Immature natural killer cell (primary cell): Measurements from ENCODE around the gene ADRM1. TPM values are rescaled to one million over a fixed set of nuclear protein-coding genes. Genes with fewer than 3 reads are reported as not detected.
A peak's percentile ranks its signal among the peaks of the same experiment; 100 is the strongest.

Experiments
- DNase-seq, 3 donors: peaks; one replicate each; pipeline ENCODE4 v3.0.0; 2022; ENCODE audit warnings: mixed read lengths in 1 of 3
- H3K27ac Mint-ChIP-seq, 6 donors: one replicate each; pipeline ENCODE4 v1.8.0; 2020; ENCODE audit warnings: mixed read lengths in 6 of 6, mild to moderate bottlenecking in 5 of 6, inconsistent platforms in 4 of 6, moderate library complexity in 3 of 6
- H3K27me3 Mint-ChIP-seq, 3 donors: one replicate each; pipeline ENCODE4 v1.8.0; 2020 to 2021; ENCODE audit warnings: low read depth in 3 of 3, mild to moderate bottlenecking in 3 of 3, mixed read lengths in 3 of 3, moderate library complexity in 3 of 3, inconsistent platforms in 1 of 3
- H3K36me3 Mint-ChIP-seq, 3 donors: one replicate each; pipeline ENCODE4 v1.8.0; 2020; ENCODE audit warnings: mixed read lengths in 3 of 3, inconsistent platforms in 2 of 3, mild to moderate bottlenecking in 2 of 3
- H3K4me1 Mint-ChIP-seq, 2 donors: one replicate each; pipeline ENCODE4 v1.8.0; 2020; ENCODE audit warnings: inconsistent platforms in 2 of 2, mild to moderate bottlenecking in 2 of 2, mixed read lengths in 2 of 2, moderate library complexity in 1 of 2
- H3K4me3 Mint-ChIP-seq, 5 donors: one replicate each; pipeline ENCODE4 v1.8.0; 2020; ENCODE audit warnings: mild to moderate bottlenecking in 5 of 5, mixed read lengths in 5 of 5, inconsistent platforms in 3 of 5, moderate library complexity in 3 of 5
- H3K9me3 Mint-ChIP-seq, 6 donors: one replicate each; pipeline ENCODE4 v1.8.0; 2020; ENCODE audit warnings: mild to moderate bottlenecking in 6 of 6, mixed read lengths in 6 of 6, inconsistent platforms in 4 of 6, moderate library complexity in 3 of 6
- polyA plus RNA-seq, 3 donors: library from polyadenylated mRNA; unstranded; fragments of 300-500 nt; fragmentation: Illumina TruSeq; gene quantifications; one replicate each; pipeline ENCODE4 v1.2.3, GENCODE V29; 2021

Gene ADRM1
- polyA plus RNA-seq, 3 donors from 2014 or later, result 97.2 to 132 (median 108) TPM

DNA sequence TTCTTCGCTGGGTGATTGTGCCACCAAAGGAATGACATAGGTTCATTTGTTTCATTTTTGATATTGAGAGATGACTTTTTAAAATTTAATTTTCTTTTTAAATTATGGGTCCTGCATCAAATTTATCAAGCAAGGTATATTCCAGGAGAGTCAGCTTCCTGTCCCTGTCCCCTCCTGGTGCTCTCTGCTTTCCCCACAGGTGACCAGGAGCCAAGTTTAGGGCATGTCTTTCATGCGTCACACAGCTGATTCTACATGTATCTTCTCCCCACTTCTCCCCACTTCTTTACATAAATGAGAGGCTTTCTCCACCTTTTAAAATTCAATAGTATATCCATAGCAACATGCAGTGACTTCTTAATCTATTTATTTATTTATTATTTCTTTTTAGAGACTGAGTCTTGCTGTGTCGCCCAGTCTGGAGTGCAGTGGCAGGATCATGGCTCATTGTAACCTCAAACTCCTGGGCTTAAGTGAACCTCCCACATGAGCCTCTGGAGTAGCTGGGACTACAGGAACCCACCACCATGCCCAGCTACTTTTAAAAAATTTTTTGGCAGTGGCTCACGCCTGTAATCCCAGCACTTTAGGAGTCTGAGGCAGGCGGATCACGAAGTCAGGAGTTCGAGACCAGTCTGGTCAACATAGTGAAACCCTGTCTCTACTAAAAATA is 34.4 kb upstream of the ADRM1 start:
- peaks cover 0 to 2% (median 0%) of the 10 kb centered on the region in 3 donors for H3K27me3 Mint-ChIP-seq
- no peak for DNase-seq
- H3K4me1 Mint-ChIP-seq, result peaks cover 0 to 3% of the 10 kb centered on the region in 2 donors
- peak overlapping the region in 1 of 6 donors; percentile 71 for H3K27ac Mint-ChIP-seq
- no peaks in the 10 kb centered on the region for H3K9me3 Mint-ChIP-seq
- no peak overlapping the region for H3K4me3 Mint-ChIP-seq
- H3K36me3 Mint-ChIP-seq, result peaks cover 10 to 20% (median 10%) of the 10 kb centered on the region in 3 donors

DNA sequence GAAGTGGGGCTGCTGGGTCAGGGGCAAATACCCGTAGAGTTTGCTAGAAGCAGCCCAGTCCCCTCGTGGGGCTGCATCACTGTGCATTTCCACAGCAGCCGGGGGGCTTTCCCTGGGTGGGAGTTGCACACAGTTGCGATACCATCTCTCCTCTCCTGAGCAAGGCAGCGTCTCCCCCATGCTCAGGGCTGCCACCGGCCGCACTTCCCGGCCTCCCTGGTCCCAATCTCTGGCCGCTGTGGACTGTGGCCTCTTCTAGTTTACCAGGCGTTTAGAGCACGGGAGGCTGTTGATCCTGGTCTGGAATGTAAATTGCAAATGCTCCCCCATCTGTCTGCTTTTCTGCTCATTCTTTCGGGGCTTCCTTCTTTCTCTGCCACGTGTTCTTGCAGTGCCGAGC is 33.4 kb upstream of the ADRM1 start:
- no peak overlapping the region for H3K4me3 Mint-ChIP-seq
- H3K4me1 Mint-ChIP-seq, result peaks cover 0 to 3% of the 10 kb centered on the region in 2 donors
- H3K27me3 Mint-ChIP-seq, result peaks cover 0 to 3% (median 0%) of the 10 kb centered on the region in 3 donors
- peaks cover 10 to 30% (median 10%) of the 10 kb centered on the region in 3 donors for H3K36me3 Mint-ChIP-seq
- no peak for DNase-seq
- H3K27ac Mint-ChIP-seq, result no peak overlapping the region
- H3K9me3 Mint-ChIP-seq, result no peaks in the 10 kb centered on the region

DNA sequence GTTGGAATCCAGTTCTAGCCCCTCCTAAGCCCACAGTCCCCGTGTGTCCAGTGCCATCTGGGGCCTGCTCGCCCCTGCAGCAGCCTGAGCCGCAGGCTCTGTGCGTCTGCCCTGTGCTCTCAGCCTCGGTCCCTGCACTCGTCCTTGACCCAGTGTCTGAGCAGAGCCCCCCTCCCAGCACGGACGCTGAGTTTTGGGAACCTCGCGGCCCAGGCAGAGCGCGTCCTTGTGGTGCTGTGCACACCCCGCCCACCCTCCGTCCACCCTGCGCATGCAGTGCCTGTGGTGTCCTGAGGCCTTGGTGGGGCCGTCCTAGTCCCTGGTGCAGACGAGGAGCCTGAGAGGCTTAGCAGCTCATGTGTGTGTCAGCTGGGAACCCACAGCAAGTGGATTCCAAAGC is 32.9 kb upstream of the ADRM1 start:
- Mint-ChIP-seq H3K4me1 (peaks cover 0 to 2% of the 10 kb centered on the region in 2 donors), H3K36me3 (peaks cover 5 to 31% (median 6%) of the 10 kb centered on the region in 3 donors), H3K27me3 (peaks cover 0 to 3% (median 0%) of the 10 kb centered on the region in 3 donors), H3K4me3 (no peak overlapping the region), H3K9me3 (no peaks in the 10 kb centered on the region), H3K27ac (no peak overlapping the region)
- no peak for DNase-seq

DNA sequence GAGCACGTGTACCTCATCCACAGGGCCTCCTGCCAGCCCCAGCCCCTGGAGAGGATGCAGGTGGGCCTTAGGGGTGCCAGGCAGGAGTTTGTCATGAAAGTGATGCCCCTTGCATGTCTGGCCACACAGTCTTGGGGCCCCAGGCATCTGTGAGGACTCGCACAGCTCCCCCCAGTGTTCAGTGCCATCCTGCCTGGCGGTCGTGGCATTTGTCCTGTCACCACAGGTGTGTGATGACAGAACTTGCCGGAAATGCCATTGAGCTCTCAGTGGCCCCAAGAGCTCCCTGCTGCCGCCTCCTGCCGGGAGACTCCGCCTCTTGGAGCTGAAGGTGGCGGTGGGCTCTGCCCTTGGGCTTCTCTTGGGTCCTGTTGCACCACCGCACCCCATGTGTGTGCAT is 30.6 kb upstream of the ADRM1 start:
- no peak overlapping the region for H3K4me3 Mint-ChIP-seq
- peaks cover 0 to 3% (median 2%) of the 10 kb centered on the region in 3 donors for H3K27me3 Mint-ChIP-seq
- H3K27ac Mint-ChIP-seq, result peak overlapping the region in 1 of 6 donors; percentile 22
- no peaks in the 10 kb centered on the region for H3K9me3 Mint-ChIP-seq
- peaks cover 0 to 20% (median 4%) of the 10 kb centered on the region in 3 donors for H3K36me3 Mint-ChIP-seq
- peaks cover 0 to 2% of the 10 kb centered on the region in 2 donors for H3K4me1 Mint-ChIP-seq
- no peak for DNase-seq

DNA sequence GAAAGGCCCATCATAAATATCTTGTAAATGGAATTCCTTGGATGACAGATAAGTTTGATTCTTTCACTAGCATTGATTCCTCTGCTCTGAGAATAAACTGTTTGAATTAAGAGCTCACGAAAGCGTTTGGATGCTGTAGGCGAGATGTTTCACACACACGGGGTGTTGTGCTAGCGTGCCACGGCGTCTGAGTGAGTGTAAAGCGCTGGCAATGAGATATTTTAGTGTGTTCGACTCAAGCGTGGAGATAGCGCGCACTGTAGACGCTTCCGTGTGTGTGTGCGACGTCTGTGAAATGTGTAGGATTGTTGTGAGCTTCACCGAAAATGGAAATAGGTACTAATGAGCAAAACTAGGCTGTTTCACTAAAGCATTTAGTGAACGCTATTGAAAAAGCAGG is 29.4 kb upstream of the ADRM1 start:
- peak overlapping the region in 1 of 6 donors; percentile 56 for H3K27ac Mint-ChIP-seq
- no peak overlapping the region for H3K4me3 Mint-ChIP-seq
- no peaks in the 10 kb centered on the region for H3K4me1 Mint-ChIP-seq
- peaks cover 0 to 21% (median 4%) of the 10 kb centered on the region in 3 donors for H3K36me3 Mint-ChIP-seq
- H3K27me3 Mint-ChIP-seq, result peaks cover 0 to 3% (median 3%) of the 10 kb centered on the region in 3 donors
- DNase-seq, result no peak
- H3K9me3 Mint-ChIP-seq, result no peaks in the 10 kb centered on the region

DNA sequence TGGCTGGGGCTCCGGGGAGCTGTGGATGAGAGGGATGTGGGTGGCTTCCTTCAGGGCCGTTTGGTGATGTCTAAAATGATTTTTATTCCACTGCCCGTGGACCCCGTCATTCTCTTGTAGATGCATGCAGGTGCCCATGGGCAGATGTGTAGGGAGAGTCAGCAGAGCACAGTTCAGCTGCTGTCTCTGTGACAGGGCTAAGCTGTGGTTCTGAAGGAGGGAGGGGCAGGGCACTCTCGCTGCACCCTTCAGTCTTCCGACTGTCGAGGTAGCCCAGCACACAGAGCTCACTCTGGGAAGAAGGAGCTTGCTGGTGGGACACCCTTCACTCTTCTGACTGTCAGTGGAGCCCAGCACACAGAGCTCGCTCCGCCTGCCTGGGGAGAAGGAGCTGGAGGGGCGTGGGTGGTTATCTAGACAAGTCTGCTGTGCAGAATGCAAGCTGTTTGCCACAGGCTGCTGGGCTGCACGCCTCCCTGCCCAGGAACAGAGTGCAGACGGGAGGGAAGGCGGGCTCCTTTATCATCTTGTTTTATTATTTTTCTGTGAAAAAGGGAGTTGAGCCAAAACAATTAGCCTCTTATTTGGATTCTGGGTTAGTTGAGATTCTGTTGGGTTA is 28.4 kb upstream of the ADRM1 start:
- Mint-ChIP-seq H3K4me3 (no peak overlapping the region), H3K36me3 (peaks cover 4 to 26% (median 5%) of the 10 kb centered on the region in 3 donors), H3K9me3 (no peaks in the 10 kb centered on the region), H3K27ac (peak overlapping the region in 2 of 6 donors; percentile 28 to 68), H3K27me3 (peaks cover 0 to 3% (median 3%) of the 10 kb centered on the region in 3 donors), H3K4me1 (no peaks in the 10 kb centered on the region)
- DNase-seq, result no peak

DNA sequence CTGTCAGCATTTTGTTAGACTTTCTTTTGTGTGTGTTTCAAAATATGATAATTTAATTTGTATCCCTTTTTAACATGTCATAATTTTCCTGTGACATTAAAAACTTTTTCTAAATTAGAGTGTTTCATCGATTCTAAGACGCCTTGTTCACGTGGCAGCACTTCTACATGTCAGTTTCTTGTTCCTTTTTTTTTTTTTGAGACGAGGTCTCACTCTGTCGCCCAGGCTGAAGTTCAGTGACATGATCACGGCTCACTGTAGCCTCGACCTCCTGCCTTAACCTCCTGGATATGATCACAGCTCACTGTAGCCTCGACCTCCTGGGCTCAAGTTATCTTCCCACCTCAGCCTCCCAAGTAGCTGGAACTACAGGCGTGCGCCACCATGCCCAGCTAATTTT is 27.6 kb upstream of the ADRM1 start:
- no peak for DNase-seq
- Mint-ChIP-seq H3K27me3 (peaks cover 0 to 3% (median 3%) of the 10 kb centered on the region in 3 donors), H3K9me3 (no peaks in the 10 kb centered on the region), H3K4me1 (no peaks in the 10 kb centered on the region), H3K36me3 (peaks cover 4 to 31% (median 5%) of the 10 kb centered on the region in 3 donors), H3K4me3 (no peak overlapping the region), H3K27ac (peak overlapping the region in 1 of 6 donors; percentile 67)

DNA sequence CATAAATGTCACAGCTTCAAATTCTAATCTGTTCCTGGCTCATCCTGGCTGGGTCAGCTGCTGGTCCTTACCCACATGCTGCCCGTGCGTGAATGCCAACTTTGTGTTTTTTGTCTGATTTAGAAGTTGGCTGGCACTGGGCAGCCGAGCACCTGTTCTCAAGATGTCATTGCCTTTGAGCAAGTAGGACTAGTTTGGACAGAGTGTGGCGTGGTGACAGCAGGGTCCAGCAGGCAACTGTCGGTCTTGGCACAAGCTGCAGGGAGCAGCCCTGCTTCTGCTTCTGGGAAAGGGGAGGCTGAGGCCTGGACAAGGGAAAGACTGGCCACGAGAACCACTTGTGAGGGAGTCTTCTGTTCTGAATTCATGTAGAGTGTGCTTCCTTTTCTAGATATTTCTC is 26.4 kb upstream of the ADRM1 start:
- H3K4me3 Mint-ChIP-seq, result no peak overlapping the region
- H3K27me3 Mint-ChIP-seq, result peaks cover 0 to 3% (median 3%) of the 10 kb centered on the region in 3 donors
- no peaks in the 10 kb centered on the region for H3K4me1 Mint-ChIP-seq
- peaks cover 7 to 41% (median 9%) of the 10 kb centered on the region in 3 donors for H3K36me3 Mint-ChIP-seq
- no peak for DNase-seq
- no peak overlapping the region for H3K27ac Mint-ChIP-seq
- H3K9me3 Mint-ChIP-seq, result no peaks in the 10 kb centered on the region

DNA sequence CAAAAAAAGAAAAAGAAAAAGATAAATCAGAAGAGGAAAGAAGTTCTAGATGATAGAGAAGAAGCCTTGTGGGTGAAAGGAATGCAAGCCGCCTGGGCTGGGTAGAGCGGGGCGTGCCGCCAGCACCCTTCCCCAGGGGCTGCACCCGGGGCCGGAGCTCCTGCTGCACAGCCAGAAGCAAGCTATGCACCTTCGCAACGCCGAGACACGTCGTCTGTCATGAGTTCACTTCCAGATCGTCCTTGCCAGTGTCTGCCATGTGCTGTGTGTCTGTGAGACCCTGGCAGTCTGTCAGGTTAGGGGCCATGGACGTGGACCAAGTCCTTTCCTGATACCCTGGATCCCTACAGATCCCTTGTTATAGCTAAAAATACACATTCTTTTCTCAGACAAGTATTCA is 25.5 kb upstream of the ADRM1 start:
- Mint-ChIP-seq H3K4me1 (no peaks in the 10 kb centered on the region), H3K9me3 (no peaks in the 10 kb centered on the region), H3K4me3 (no peak overlapping the region), H3K36me3 (peaks cover 14 to 49% (median 15%) of the 10 kb centered on the region in 3 donors), H3K27me3 (peaks cover 0 to 6% (median 3%) of the 10 kb centered on the region in 3 donors), H3K27ac (peak overlapping the region in 1 of 6 donors; percentile 35)
- DNase-seq, result no peak

DNA sequence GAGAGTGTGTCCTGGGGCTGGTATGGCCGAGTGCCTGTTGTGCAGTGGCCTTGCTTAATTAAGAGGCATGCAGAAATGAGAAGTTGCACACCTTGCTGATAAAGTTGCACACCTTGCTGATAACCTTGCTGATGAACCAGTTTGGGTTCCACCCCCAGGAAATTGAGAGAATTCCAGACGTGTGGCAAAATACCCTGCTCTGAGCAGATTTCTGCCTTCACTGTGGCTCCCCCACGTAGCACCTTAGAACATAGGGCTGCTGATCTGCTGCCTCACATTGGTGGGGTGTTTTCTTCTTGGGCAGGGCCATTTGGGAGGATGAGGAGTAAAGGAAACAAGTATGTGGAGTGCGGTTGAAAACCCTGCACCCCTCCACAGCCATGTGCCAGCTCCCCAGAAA is 22.5 kb upstream of the ADRM1 start:
- H3K4me3 Mint-ChIP-seq, result no peak overlapping the region
- H3K36me3 Mint-ChIP-seq, result peaks cover 14 to 52% (median 24%) of the 10 kb centered on the region in 3 donors
- H3K9me3 Mint-ChIP-seq, result no peaks in the 10 kb centered on the region
- DNase-seq, result no peak
- H3K27me3 Mint-ChIP-seq, result peaks cover 0 to 4% (median 3%) of the 10 kb centered on the region in 3 donors
- H3K27ac Mint-ChIP-seq, result no peak overlapping the region
- H3K4me1 Mint-ChIP-seq, result peaks cover 0 to 2% of the 10 kb centered on the region in 2 donors

DNA sequence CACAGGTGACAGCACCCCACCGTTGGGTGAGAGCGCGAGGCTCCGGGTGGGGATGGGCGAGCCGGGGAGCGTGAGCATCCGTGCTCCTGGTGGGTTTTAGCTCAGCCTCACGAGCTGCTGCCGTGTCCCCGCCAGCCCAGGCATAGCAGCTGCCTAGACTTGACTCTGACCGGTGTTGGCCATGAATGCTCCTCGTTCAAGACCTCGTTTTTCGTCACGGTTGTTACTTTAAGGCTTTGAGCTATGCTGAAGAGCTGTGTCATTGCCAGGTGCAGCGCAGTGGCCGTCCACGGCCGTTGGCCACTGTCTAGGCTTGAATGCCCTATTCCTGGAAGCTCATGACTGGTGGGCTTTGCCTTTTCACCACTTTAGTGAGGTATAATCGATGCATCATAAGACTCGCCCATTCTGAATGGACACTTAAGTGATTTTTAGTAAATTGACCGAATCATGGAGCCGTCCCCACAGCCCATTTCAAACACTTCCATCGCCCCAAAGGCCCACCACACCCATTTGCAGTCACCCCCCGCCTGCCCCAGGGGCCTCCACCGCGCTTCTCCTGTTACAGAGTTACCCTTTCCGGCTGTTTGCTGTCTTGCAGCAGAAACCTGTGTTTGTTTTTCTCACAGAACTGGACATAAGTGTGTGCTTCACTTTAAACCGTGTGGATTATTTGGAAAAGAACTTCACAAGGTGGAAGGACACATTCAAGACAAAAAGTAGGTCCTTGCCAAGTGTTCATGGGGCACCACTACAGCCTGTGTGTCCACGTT is 21.4 kb upstream of the ADRM1 start:
- DNase-seq, result no peak
- no peaks in the 10 kb centered on the region for H3K9me3 Mint-ChIP-seq
- H3K4me1 Mint-ChIP-seq, result peaks cover 0 to 2% of the 10 kb centered on the region in 2 donors
- H3K36me3 Mint-ChIP-seq, result peaks cover 11 to 52% (median 24%) of the 10 kb centered on the region in 3 donors
- peak overlapping the region in 1 of 6 donors; percentile 5 for H3K27ac Mint-ChIP-seq
- no peak overlapping the region for H3K4me3 Mint-ChIP-seq
- peaks cover 0 to 4% (median 3%) of the 10 kb centered on the region in 3 donors for H3K27me3 Mint-ChIP-seq

DNA sequence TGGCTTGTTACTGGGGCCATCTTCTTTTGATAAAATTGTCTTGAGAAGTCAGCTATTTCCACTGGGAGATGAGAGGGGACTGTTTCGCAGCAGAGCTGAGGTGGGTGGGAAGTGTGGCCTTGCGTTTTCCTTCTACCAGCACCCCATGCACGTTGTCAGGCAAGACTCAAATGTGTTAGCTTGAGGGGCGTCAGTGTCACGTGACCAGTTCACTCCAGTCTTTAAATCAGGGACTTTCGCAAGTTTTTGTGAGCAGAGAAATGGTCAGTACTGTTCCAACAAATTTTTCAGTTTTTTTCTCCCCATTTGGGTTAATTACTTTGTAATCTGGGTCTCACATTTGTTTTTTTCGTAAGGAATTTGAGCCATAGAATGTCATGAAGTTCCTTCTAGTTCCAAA is 20.7 kb upstream of the ADRM1 start:
- H3K4me3 Mint-ChIP-seq, result no peak overlapping the region
- H3K4me1 Mint-ChIP-seq, result peaks cover 0 to 2% of the 10 kb centered on the region in 2 donors
- H3K36me3 Mint-ChIP-seq, result peaks cover 11 to 52% (median 24%) of the 10 kb centered on the region in 3 donors
- no peak for DNase-seq
- no peaks in the 10 kb centered on the region for H3K9me3 Mint-ChIP-seq
- peak overlapping the region in 1 of 6 donors; percentile 5 for H3K27ac Mint-ChIP-seq
- peaks cover 0 to 4% (median 2%) of the 10 kb centered on the region in 3 donors for H3K27me3 Mint-ChIP-seq

DNA sequence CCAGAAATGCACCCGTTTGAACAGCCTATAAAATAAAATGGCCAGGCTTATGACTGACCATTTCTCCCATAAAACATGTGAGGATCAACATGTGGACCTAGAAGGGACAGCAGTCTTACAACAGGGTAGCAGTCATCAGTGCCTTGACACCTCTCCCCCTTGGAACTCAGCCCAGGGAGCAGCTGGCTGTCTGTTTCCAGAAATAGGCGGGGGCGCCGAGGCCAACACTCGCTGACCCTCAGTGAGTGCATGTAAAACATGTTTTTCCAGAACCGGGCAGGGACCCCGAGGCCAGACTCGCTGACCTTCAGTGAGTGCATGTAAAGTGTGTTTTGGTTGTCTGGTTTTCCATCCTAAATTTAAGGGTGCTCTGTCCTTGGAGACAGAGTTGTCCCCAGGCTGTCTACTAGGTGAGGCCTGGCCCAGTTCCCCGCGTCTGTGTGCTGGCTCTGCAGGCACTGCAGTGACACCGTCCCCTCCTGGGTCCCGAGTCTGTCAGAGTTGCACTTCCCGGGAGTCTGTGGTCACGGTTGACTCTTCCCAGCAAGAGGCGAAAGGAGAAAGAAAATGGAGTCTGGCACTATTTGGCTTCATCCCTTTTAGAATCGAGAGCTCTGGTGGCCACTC is 19.8 kb upstream of the ADRM1 start:
- no peak overlapping the region for H3K27ac Mint-ChIP-seq
- peaks cover 0 to 2% of the 10 kb centered on the region in 2 donors for H3K4me1 Mint-ChIP-seq
- H3K27me3 Mint-ChIP-seq, result peaks cover 0 to 4% (median under 1%) of the 10 kb centered on the region in 3 donors
- H3K36me3 Mint-ChIP-seq, result peaks cover 11 to 50% (median 24%) of the 10 kb centered on the region in 3 donors
- H3K4me3 Mint-ChIP-seq, result no peak overlapping the region
- no peak for DNase-seq
- no peaks in the 10 kb centered on the region for H3K9me3 Mint-ChIP-seq
